NCI-H1092 treated with DMSO at 0.1 percent for 48 hours (cell line): ENCODE data around the gene PACSIN2.
"Not testable (repeated sequence)": the region's sequence is repeated elsewhere in the genome, so short reads cannot be mapped to it uniquely, and the experiment has no call there.

Experiments
- DNase-seq: peaks from one replicate; lab custom pipeline; 2025; lab: John Stamatoyannopoulos, UW

The PACSIN2 gene

DNA sequence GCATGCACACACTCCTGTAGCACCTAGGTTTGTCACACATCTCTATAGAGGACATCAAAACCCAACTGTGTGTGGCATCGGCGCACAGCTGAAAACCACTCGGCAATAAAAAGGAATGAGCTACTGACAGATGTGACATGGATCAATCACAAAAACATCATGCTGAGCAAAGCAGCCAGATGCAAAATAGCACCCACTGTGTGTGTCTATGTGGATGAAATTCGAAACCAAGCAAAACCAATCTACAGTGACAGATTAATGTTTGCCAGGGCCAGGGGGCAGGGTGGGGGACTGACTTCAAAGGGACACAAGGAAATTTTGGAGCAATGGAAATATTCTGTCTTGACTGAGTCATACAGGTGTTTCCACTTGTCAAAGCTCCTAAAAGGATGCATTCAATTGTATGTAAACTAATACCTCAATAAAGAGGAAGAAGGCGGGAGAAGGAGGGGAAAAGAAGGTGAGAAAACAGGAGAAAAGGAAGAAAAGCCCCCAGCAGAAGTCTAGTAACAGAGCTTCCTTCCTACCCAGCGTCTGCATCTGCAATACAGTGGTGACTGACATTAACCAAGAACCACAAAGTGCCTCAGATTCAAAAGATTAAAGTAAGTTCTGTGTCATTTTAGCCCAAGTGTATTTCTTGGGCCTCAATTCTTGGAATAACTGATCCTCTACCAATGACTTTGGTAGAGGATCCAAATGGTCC, 49.8 kb downstream of the PACSIN2 start:
- DNase-seq: no peak

DNA sequence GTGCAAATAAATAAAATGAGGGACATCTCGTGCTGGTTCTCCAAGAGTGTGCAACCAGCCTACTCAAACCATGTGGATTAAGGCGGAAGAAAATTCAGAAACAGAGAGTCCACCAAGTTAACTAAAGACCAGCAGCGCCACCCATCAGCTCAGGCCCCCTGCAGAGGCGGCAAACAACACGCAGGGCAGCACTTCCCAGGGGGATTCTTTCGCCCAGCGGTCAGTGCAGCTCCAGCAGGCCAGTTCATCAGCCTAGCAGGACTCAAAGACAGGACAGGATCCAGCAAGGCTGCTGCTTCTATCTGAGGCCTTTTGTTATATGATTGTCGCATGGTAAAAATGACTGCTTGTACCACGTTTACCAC, 51.7 kb downstream of the PACSIN2 start:
- DNase-seq: no peak

DNA sequence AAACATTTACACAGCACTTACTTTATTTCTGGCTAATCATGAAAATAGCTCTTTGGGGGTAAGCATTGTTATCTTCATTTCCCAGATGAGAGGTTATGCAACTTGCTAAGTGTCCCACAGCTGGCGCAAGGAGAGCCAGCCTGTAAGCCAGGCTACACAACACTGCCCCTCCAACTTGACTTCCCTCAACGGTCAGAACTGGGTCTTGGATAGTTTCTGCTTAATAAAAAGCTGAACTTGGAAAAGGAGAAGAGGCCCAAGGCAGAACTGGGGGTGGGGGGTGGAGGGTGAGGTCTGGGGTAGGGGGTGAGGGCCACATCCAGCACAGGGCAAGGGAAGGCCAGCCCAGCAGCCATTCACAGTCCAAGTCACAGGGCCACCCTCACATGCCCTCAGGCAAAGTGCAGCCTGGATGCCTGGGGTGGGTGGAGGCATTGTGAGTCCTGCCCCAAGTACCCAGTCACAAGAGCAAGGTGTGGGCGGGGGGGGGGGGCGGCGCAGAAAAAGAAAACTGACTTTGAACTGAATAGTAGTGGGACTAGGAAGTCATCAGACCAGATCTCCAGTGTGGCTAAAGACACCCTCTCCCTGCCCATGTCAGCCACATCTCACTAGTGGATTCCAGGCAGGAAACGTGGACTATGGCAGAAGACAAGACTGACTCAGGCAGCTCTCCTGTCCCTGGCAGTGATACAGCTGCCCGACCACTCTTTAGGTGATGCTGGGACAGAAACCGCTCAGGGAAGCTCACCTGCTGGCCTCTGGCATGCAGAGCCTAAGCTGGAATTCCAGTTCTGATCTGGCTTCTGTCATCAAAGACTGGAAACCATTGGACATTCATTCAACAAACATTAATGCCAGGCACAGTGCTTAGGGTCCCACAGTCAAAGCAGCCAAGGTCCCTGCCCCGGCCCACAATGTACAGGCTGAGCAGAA, 52.4 kb downstream of the PACSIN2 start:
- no peak for DNase-seq

DNA sequence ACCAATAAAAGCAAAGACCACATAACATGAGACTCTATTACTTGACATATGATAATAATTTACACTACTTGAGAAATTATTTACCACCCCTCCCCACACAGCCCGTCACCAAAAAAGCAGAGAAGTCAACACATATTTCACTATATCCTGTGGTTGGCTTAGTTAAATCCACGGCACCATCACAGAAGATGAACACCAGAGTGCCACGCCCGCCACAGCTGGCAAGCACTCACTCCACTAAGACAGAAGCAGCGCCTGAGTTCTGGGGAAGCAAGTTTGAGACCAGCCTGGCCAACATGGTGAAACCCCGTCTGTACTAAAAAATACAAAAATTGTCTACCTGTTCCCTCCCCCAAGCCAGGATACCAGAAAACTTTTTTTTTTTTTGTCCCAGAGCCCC, 53.1 kb downstream of the PACSIN2 start:
- no peak for DNase-seq

DNA sequence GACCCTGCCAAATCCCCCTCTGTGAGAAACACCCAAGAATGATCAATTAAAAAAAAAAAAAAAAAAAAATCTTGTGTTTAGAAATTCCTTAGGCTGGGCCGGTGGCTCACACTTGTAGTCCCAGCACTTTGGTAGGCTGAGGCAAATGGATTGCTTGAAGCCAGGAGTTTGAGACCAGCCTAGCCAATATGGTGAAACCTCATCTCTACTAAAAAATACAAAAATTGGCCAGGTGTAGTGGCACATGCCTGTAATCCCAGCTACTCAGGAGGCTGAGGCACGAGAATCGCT, 53.6 kb downstream of the PACSIN2 start:
- not testable (repeated sequence) for DNase-seq

DNA sequence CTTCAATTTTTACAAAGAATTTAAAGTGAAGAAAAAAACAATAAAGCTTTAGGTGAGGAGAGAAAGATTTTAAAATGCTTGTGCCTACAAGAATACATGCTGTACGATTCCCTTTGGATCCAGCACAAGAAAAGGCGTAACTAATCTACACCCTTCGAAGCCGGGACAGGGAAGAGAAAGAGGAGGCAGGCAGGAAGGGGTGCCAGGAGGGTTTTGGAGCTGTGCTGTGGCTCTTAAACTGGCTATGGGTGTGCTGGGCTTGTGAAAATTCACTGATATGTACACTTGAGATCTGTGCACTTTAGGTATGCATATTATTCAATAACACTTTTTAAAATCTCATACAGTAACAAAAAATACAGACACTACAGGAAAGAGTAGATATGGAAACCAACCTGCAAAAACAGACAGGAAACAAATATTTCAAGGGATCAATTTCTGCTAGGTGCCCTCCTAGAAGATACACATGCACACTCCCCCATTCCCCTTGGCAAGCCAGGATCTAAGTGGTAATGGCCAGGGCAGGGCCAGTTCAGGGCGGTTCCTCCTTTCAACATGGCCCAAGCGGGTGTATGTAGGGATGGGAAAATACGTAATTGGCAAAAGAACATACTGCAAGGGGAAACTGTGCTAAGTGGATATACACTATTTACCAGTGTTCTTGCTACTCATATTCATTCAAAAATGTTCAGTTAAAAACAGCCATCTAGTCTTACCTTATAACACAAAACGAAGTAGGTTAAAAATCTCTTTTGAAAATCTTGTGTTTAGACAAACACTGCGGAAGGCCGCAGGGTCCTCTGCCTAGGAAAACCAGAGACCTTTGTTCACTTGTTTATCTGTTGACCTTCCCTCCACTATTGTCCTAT, 54.2 kb downstream of the PACSIN2 start:
- no peak for DNase-seq

DNA sequence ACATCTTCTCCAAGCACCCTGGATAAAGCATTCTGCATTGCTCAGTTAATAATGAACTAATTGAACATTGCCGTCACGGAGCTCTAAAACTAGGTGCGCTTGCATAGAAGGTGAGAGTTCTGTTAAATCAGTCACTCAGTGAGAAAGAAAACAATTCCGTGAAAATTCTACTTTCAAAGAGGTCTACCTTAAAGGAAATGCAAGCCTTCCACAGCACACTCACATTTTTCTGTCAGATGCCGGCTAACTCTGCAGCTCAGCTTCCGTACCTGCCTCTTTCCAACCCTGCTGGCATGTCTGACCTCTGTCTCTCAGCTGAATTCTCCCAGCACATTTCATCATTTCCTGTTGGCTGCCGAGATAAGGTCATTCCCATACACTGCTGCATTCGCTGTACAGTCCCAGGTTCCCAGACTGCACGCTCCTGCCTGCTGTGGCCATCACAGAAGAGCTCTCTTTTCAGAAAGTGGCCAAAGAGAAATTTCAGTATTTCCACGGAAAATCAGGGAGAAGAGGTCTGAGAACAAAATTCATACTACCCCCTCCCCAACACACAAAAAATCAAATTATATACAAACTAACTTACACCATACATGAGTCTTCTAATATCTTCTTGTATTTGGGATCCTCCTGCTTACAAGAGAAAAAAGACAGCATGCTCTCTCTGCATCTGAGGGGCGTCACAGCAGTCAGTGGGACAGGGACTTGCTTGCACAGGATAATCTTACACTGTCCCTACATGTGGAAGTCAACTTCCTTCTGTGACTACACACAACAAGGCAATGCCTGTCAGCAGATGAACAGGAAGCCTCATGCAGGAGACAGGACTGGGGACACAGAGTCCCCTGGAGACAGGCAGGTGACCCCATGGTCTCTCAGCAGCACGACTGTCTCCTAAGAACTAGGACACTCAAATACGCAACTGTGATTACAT, 55.1 kb downstream of the PACSIN2 start:
- DNase-seq: no peak

DNA sequence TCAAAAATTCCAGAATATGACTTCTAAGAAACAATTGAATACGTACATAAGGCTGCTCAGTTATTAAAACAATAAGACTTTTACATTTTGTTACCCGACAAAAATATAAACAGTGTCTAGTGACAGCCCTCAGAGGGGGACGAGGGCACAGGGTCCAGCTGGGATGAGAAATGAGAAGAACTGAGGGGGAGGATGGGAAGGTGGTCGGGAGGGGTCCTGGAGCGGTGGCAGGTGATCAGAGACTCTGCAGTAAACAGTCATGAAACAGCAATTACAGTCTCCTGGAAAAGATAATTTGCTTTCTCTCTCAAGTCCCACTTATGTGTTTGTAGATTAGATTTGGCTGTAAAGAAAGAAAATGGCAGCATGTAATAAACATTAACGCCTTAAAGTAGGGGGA, 56.0 kb downstream of the PACSIN2 start:
- DNase-seq: no peak

DNA sequence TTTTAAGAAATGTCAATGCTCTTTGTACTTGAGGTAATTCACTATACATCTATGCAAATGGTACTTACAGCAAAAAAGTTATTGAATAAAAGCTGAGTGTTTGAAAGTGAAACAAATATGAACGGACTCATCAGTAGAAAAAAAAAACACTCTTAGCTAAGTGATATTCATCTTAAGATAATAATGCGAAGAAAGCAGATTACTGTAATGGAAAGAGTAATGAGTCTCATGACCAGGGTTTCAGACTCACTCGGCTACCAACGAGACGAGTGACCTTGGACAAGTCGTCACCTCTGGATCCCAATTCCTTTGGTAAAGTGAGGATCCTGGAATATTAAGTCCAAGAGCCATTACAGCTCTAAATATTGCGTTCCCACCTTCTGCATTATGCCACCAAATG, 57.0 kb downstream of the PACSIN2 start:
- no peak for DNase-seq

DNA sequence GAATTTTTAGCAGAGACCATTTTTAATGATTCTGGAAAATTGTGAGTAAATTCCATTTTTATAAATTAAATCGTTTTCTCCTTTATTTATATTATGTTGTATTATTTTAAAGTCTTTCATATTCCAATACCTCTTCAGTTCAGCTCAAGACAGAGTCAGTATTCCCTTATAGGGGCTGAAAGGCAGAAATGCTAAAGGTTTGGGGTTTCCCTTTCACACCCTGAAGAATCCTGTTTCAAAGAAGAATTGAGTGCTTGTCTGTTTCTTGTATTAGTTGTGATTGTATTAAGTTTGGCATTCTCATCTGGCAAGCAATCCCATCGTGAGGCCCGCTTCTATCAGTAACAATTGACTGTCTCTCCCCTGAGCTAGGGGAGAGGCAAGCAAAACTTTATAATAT, 57.4 kb downstream of the PACSIN2 start:
- DNase-seq: no peak

DNA sequence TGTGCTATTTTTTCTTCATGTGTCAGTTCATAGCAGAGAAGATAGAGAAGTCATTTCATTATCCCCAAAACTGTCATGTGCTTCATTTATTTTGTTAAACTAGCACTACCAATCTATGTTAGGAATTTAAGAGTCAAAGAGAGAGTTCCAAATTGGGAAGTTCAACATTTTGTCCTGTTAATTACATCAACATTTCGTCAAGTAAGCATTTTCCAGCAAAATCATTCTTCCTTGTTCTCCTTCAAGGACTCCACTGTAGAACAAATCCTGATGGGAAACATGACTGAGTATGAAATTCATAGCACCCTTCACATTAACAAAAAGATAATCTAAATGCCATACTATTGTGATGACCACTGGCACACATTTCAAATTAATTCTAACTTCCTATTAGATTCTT, 59.1 kb downstream of the PACSIN2 start:
- DNase-seq: no peak

DNA sequence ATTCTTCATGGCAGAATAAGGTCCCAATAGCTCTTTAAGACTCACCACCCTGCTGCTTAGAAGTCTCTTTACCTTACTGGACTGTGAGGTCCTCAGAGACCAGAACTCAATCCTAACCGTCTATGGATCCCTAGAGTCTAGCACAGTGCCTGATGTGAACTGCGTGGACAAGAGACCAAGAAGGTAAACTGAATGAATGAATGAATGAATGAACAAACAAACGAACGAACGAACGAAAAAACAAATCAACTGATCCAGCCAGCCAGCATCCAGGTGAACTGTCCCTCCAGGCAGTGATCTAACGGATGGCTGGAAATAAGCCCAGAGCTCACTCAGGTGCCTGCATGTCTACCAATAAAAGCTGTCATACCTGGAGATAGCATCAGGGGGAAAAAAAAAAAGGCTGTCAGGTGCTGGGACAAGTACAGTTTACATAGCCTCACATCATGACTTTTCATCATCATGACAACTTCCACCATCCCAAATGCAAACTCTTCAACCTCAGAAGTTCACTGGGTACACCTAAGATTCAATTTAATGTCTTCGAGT, 59.8 kb downstream of the PACSIN2 start:
- DNase-seq: no peak

DNA sequence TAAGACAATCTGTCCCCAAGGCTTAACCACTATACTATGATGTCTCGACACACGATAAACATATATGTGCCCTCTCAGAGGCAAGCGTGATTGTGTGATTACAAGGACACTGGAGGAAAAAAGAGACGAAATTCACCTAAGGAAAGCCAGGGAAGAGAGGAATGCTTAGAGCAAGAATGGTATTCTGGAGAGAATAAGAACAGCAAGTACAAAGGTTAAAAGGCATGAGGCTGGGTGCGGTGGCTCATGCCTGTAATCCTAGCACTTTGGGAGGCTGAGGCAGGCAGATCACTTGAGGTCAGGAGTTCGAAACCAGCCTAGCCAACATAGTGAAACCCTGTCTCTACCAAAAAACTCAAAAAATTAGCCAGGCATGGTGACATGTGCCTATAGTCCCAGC, 61.2 kb downstream of the PACSIN2 start:
- DNase-seq: not testable (repeated sequence)

DNA sequence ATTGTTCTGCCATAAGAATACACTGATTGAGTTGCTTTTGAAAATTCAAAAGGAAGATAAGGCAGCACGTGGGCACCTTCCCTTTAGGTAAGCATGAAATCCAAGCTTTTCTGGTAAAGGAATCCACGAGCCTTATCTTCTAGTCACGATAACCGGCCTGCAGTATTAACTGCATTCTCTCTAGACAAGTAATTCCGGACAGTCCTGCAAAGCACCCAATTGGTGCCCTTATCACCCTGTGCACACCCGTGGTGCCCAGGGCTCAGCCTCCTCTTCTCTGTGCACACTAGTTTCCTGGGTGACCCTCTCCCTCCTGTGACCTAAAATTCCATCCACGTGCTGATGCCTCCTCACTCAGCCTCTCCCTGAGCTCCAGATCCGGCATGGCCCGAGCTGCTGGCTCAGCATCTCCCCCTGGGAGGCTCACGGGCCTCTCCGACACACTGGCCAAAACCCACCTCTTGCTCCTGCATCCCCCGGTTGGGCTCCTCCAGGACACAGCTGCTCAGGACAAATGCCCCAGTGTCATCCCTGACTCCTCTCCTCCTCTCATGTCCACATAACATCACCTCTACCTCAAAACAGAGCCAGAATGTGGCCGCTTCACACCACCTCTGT, 63.7 kb downstream of the PACSIN2 start:
- no peak for DNase-seq

DNA sequence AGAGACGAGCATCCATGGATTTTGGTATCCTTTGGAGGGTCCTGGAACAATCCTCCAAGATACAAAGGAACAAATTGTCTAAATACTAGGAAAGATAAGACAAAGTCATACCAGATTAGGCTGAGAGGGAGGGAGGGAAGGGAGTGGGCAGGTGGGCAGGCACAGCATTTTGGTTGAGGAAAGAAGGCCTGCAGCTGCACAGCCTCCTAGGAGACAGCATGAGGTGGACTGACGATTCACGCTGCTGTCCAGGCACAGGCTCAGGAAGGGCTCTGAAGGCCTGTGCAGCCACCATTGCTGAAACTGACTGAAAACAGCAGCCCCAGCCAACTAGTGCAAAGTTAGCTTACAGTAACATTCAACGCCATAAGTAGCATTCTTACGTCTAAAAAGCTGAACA, 64.7 kb downstream of the PACSIN2 start:
- DNase-seq: no peak

DNA sequence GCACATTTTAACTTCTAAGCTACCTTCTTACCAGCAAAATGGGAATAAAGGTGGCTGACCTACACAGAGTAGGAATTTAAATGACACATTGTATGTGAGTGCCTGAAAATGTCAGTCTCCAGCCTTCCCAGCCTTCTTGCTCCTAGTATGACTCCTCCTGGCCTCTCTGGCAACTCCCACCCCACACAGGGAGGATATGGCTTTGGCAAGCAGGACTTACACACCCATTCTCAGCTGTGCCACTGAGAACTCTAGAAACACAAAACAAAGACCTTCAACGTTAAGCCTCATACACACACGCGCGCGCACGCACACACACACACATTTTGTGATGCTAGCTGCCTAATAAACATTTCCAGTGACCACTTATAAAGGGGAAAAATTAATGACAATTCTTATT, 65.8 kb downstream of the PACSIN2 start:
- DNase-seq: no peak

DNA sequence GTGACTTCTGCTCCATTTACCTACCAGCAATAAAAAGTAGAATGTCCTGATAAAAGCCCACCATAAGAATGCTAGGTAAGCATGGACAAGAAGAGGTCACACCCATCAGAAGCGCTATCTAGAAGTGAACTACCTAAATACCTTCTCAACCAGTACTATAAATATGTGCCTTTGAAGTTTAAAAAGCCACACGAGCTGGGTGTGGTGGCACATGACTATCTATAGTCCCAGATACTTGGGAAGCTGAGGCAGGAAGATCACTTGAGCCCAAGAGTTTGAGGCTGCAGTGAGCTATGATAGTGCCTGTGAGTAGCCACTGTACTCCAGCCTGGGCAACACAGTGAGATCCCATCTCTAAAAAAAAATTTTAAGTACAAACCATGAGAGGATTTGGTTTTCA, 66.7 kb downstream of the PACSIN2 start:
- no peak for DNase-seq

DNA sequence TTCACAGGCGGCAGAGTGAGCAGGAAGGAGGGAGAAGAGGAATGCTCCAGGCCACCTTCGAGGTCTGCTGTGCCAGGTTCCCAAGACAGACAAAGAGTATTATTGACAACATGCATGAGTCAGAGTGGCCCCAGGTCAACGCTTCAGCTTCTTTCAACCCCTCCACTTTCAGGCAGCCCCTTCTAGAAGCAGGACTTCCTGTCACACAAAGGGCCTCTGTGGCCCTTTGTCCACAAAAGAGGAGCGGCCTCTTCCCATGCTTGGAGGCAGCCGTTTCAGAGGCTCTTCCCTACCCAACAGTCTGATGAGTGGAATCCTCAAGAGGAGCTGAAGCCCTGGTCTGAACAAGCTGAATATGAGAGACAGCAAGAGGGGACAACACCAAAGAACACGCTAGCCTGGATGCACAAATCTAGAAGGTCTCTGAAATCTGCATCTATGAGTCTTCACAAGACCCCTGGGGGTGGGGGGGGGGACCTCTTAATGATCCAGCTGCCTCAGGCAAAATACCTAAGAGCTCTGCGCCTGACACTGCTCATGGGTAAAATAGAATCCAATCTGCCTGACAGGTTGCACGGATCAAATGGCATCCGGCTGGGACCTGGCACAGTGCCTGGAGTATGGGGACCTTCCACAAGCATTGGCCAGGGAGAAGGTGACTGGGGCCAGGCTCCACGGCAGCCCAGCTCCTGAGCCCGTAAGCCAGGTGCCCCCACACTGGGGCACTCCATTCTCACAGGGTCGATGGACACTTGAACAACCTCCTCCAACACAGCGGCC, 67.5 kb downstream of the PACSIN2 start:
- peak; percentile 84 for DNase-seq

DNA sequence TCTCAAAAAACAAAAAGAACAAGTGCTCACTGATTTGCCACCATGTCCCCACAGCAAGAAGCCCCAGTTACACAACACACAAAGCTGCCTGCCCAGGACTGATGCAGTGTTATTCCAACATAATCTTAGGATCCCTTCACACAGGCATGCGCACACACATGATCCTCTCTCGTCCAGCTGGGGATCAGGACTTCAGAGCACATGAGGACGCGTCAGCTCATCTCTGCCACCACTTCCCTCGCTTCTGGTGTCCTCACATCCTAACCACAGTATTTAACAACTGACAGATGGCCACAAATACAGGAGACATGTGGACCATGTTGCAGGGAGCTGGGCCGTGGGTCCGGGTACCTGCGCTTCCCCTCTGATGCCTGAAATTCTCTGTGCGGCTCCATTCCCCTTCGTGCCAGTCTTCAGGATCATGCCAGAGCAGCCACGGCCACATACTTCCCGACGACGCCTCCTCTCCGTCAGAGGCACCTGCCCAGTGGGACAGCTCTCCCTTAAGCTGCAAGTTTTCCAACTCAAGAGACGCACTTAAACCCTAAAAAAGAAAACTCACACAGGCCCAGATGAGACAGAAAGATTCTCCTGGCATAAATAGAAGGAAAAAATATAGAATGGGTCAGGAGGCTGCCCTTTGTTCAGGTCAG, 68.3 kb downstream of the PACSIN2 start:
- DNase-seq: no peak

DNA sequence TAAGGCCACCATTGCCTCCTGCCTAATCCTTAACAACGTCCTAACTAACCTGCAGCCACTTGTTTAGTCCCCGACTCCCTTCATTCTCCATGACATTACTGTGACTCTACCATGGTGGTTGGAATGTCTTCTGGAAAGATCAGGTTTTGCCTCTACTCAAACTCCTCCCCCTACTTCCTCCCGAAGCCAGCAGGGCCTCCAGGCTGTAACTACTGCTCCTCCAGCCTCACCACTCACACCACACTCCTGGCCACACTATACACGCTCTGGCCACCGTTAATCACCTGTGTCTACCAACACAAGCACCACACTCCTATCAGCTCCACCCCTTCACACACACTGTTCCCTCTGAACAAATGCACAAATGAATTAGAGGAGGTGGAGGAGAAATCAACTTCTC, 69.2 kb downstream of the PACSIN2 start:
- DNase-seq: no peak
